Heart left ventricle (tissue), 16 donors: ENCODE data around the gene PEAK3. TPM values are rescaled to one million over a fixed set of nuclear protein-coding genes. Genes with fewer than 3 reads are reported as not detected.

Experiments used
- ATAC-seq, 4 donors: fragments of 200-7000 bp; cut with Tn5 transposase; one replicate each; pipeline ENCODE4 v1.9.1; 2020 to 2022; ENCODE audit warnings: moderate library complexity in 4 of 4, mild to moderate bottlenecking in 3 of 4, moderate number of reproducible peaks in 1 of 4
- DNase-seq, 5 donors: peaks; one replicate each; pipeline ENCODE4 v3.0.0-alpha.2; 2020
- H3K27ac ChIP-seq, 12 donors: fragments of 200-600 bp; sonication (generic) in 4 of 12; one replicate each; pipeline versions ENCODE4 v1.5.0 to v1.8.0; 2016 to 2022; ENCODE audit warnings: mild to moderate bottlenecking in 2 of 12
- H3K27me3 ChIP-seq, 9 donors: fragments of 200-600 bp; sonication (generic) in 2 of 9; one replicate each; pipeline versions ENCODE4 v1.5.1 to v1.8.0; 2016 to 2022; ENCODE audit warnings: mild to moderate bottlenecking in 3 of 9
- H3K36me3 ChIP-seq, 9 donors: fragments of 200-600 bp; sonication (generic) in 2 of 9; one replicate each; pipeline versions ENCODE4 v1.5.0 to v1.8.0; 2018 to 2022; ENCODE audit warnings: mild to moderate bottlenecking in 2 of 9
- H3K4me1 ChIP-seq, 12 donors: fragments of 200-600 bp; sonication (generic) in 4 of 12; one replicate each; pipeline versions ENCODE4 v1.5.0 to v1.8.0; 2016 to 2022; ENCODE audit warnings: mild to moderate bottlenecking in 3 of 12
- H3K4me3 ChIP-seq, 12 donors: fragments of 200-600 bp; sonication (generic) in 4 of 12; one replicate each; pipeline versions ENCODE4 v1.5.0 to v1.8.0; 2017 to 2022; ENCODE audit warnings: mild to moderate bottlenecking in 9 of 12, moderate library complexity in 4 of 12
- H3K9me3 ChIP-seq, 12 donors: fragments of 200-600 bp; sonication (generic) in 4 of 12; one replicate each; pipeline versions ENCODE4 v1.5.0 to v1.8.0; 2016 to 2022; ENCODE audit warnings: mild to moderate bottlenecking in 1 of 12
- POLR2A ChIP-seq, 2 donors: fragments of 450-650 bp; IDR thresholded peaks; one replicate each; pipeline ENCODE4 v1.6.1; 2017; ENCODE audit warnings: antibody characterized with exemption in 2 of 2, mild to moderate bottlenecking in 2 of 2, moderate library complexity in 2 of 2
- WGBS, 4 donors: extraction: QIAGEN DNeasy Blood & Tissue Kit in 2 of 4; methylation state at CpG; one replicate each; pipeline versions ENCODE4 v1.1.5 to v1.1.7; 2013 to 2018; 5-methylcytosine and 5-hydroxymethylcytosine counted together
- intact Hi-C, 10 donors: fragments of 100-400 bp; cut with DNase I; formaldehyde crosslinking; loops; one replicate each; pipeline versions ENCODE4 v1.11.1 to v1.14.2; 2022
- polyA plus RNA-seq, 2 donors: library from polyadenylated mRNA; stranded (reverse); fragments of 200-250 nt; gene quantifications; one replicate each; pipeline ENCODE4 v1.2.3, GENCODE V29; 2013
- total RNA-seq, 9 donors: library from RNA; depleted of rRNA in 2 of 9; stranded (reverse); fragments of >200 nt in 2 of 9; fragmentation: NEBNext Ultra II Directional in 3 of 9; extraction: Animal tissue kit (Norgen Biotek cat#: 25700) in 3 of 9; gene quantifications; one replicate each; pipeline versions ENCODE4 v1.1.0 to v1.2.4, GENCODE V29; 2016 to 2023
- TF ChIP-seq, protein P1 (sequence below), 12 donors: fragments of 200-600 bp; sonication (generic) in 4 of 12; IDR thresholded peaks; one replicate each; pipeline versions ENCODE4 v1.5.0 to v1.8.0; 2018 to 2022; ENCODE audit warnings: antibody characterized with exemption in 12 of 12, mild to moderate bottlenecking in 5 of 12
- donor health status: ischemic (EF 13 %, LVEDD 7.1; RV severe dilation, severe dysfunction).
- donor health status: healthy with polysubstance abuse.
- donor health status: DM: no; HTN: yes; CAD: no.
- donor health status: DM: no; HTN: no; CAD: no.
- donor health status: ischemic (EF 25% LVEDD 6.9; RV normal size, moderate dysfunction).
- donor health status: ischemic (EF 25% LVEDD 5.7; RV mildly dilated, moderate dysfunction).
- donor health status: healthy.
- donor health status: DM: yes; HTN: yes; CAD: no.
- donor health status: ischemic (EF 35%, LVEDD 5.7; RV mildly dilated, moderate dysfunction).
- donor health status: nonischemic (EF 11% LVEDD 7.7; RV severe dilation, severe dysfunction).
- donor health status: DM: yes; HTN: yes; CAD: no.
- donor health status: PGD.
- donor health status: ischemic (EF 29% LVEDD 5.4; RV normal size, mild dysfunction).
- donor health status: nonischemic (EF 23%, LVEDD 6.1; RV moderate dilation, normal function).

The PEAK3 gene
- total and polyA plus RNA-seq, 11 donors: 0.11 to 1.6 (median 0.27) TPM

- TF ChIP-seq POLR2A (IDR thresholded peaks at IDR 0.05): no peak
- TF ChIP-seq, protein P1, sequence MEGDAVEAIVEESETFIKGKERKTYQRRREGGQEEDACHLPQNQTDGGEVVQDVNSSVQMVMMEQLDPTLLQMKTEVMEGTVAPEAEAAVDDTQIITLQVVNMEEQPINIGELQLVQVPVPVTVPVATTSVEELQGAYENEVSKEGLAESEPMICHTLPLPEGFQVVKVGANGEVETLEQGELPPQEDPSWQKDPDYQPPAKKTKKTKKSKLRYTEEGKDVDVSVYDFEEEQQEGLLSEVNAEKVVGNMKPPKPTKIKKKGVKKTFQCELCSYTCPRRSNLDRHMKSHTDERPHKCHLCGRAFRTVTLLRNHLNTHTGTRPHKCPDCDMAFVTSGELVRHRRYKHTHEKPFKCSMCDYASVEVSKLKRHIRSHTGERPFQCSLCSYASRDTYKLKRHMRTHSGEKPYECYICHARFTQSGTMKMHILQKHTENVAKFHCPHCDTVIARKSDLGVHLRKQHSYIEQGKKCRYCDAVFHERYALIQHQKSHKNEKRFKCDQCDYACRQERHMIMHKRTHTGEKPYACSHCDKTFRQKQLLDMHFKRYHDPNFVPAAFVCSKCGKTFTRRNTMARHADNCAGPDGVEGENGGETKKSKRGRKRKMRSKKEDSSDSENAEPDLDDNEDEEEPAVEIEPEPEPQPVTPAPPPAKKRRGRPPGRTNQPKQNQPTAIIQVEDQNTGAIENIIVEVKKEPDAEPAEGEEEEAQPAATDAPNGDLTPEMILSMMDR (IDR thresholded peaks at IDR 0.05): no peak
- Histone ChIP-seq H3K36me3 (peaks cover 0 to 4% (median 2%) of the 10 kb centered on the region in 9 donors), H3K27me3 (no peaks in the 10 kb centered on the region), H3K9me3 (no peaks in the 10 kb centered on the region), H3K4me3 (peak overlapping the region in 1 of 12 donors; percentile 34), H3K27ac (peak overlapping the region in 6 of 12 donors; percentile 34 to 83 (median 44)), H3K4me1 (peaks cover 3 to 43% (median 13%) of the 10 kb centered on the region in 12 donors)
- peak in 3 of 4 donors; percentile 9 to 52 (median 18) for ATAC-seq
- intact Hi-C loops: no loop called here
- peak; percentile 90 to 94 (median 90) for DNase-seq
- 51 to 65% (median 51%) methylated on average over 14 to 18 of the region's 18 CpGs for WGBS, 4 donors
Observed at GRCh38 chr19:2266183-2266993, 15.6 kb downstream of the PEAK3 start.

- ATAC-seq (no peak), DNase-seq (peak in 1 of 5 donors; percentile 68)
- H3K27ac ChIP-seq: no peak overlapping the region
- no peaks in the 10 kb centered on the region for H3K9me3 ChIP-seq
- no peak for TF ChIP-seq POLR2A (IDR thresholded peaks at IDR 0.05)
- TF ChIP-seq, protein P1 (IDR thresholded peaks at IDR 0.05): peak; percentile 28 to 63 (median 49)
- 20 to 67% (median 63%) methylated on average over 3 to 7 of the region's 7 CpGs for WGBS, 4 donors
- H3K36me3 ChIP-seq: no peaks in the 10 kb centered on the region
- no peak overlapping the region for H3K4me3 ChIP-seq
- peaks cover 0 to 18% (median 3%) of the 10 kb centered on the region in 12 donors for H3K4me1 ChIP-seq
- intact Hi-C loops: no loop called here
- H3K27me3 ChIP-seq: no peaks in the 10 kb centered on the region
Observed at GRCh38 chr19:2261438-2262172, 20.4 kb downstream of the PEAK3 start.

DNA sequence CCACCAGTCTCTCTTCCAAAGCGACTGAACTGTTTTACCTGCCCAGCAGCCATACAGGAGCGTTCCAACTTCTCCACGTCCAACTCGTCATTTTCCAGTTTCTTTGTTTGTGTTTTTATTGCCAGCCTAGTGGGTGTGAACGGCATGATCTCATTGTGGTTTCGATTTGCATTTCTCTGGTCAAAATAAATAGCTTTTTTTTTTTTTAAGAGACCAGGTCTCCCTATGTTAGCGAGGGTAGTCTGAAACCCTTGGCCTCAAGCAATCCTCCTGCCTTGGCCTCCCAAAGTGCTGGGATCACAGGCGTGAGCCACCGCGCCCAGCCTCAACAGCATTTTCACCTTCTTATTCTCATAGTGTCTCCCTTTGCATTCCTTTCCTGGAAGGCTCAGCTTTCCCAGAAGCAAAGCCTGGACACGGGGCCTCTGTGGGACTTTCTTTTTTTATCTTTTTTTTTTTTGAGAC, 21.6 kb downstream of the PEAK3 start:
- no peak for DNase-seq
- intact Hi-C loops: no loop called here
- TF ChIP-seq, protein P1 (IDR thresholded peaks at IDR 0.05): no peak
- no peak for TF ChIP-seq POLR2A (IDR thresholded peaks at IDR 0.05)
- Histone ChIP-seq H3K4me1 (peaks cover 0 to 8% (median 0%) of the 10 kb centered on the region in 12 donors), H3K27me3 (no peaks in the 10 kb centered on the region), H3K9me3 (no peaks in the 10 kb centered on the region), H3K4me3 (no peak overlapping the region), H3K27ac (peak overlapping the region in 1 of 12 donors; percentile 32), H3K36me3 (no peaks in the 10 kb centered on the region)
- ATAC-seq: no peak
- 78 to 80% (median 78%) methylated on average over 11 of the region's 11 CpGs for WGBS, 4 donors

- WGBS, 4 donors: 85 to 96% (median 91%) methylated on average over 5 of the region's 5 CpGs
- no peaks in the 10 kb centered on the region for H3K4me1 ChIP-seq
- H3K4me3 ChIP-seq: no peak overlapping the region
- no peaks in the 10 kb centered on the region for H3K9me3 ChIP-seq
- no peak overlapping the region for H3K27ac ChIP-seq
- ATAC-seq: no peak
- H3K36me3 ChIP-seq: no peaks in the 10 kb centered on the region
- H3K27me3 ChIP-seq: peaks cover 0 to 3% (median 0%) of the 10 kb centered on the region in 9 donors
- TF ChIP-seq POLR2A (IDR thresholded peaks at IDR 0.05): no peak
- TF ChIP-seq, protein P1 (IDR thresholded peaks at IDR 0.05): no peak
- intact Hi-C loops: no loop called here
- DNase-seq: peak in 1 of 5 donors; percentile 16
Observed at GRCh38 chr19:2259336-2259735, 22.6 kb downstream of the PEAK3 start.
